Measurements from ENCODE around the gene MROH2B.

DNA sequence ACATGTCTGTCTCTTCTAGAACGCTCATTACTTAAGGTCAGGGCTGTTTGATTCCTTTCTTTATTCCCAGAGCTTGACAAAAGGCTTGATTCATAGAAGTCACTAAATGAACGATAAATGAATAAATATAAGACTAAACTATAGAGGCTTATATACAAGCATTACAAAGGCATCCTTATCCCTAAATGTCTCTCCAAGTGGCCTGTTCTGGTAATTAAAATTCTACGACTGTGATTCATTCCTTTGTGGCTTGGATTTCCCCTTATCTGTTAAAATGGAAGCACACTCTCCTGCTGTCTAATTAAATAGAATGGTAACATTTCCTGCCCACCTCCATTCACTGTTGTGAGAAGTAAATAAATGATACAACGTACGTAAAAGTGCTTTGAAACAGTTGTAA, 112.3 kb downstream of the MROH2B start:
- TF ChIP-seq, protein P1, sequence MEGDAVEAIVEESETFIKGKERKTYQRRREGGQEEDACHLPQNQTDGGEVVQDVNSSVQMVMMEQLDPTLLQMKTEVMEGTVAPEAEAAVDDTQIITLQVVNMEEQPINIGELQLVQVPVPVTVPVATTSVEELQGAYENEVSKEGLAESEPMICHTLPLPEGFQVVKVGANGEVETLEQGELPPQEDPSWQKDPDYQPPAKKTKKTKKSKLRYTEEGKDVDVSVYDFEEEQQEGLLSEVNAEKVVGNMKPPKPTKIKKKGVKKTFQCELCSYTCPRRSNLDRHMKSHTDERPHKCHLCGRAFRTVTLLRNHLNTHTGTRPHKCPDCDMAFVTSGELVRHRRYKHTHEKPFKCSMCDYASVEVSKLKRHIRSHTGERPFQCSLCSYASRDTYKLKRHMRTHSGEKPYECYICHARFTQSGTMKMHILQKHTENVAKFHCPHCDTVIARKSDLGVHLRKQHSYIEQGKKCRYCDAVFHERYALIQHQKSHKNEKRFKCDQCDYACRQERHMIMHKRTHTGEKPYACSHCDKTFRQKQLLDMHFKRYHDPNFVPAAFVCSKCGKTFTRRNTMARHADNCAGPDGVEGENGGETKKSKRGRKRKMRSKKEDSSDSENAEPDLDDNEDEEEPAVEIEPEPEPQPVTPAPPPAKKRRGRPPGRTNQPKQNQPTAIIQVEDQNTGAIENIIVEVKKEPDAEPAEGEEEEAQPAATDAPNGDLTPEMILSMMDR (IDR thresholded peaks at IDR 0.05; ENCODE audit: low read length), result no peak
- no peak for TF ChIP-seq EZH2phosphoT487 (IDR thresholded peaks at IDR 0.05; ENCODE audit: low read length)

All from MM.1S (cell line).